Measurements from ENCODE around the gene GPRIN3. TPM values are rescaled to one million over a fixed set of nuclear protein-coding genes. Genes with fewer than 3 reads are reported as not detected.

GPRIN3 gene
- total RNA-seq, 1 experiment from 2014 or later, result 0.48 TPM

- H4K5ac ChIP-seq (ENCODE audit: insufficient read length, low read depth, low read length), result no peak overlapping the region
- no peak overlapping the region for H2BK12ac ChIP-seq (ENCODE audit: insufficient read length, low read depth, low read length)
- no peaks in the 10 kb centered on the region for H3K9me3 ChIP-seq (ENCODE audit: control insufficient read depth, low read depth, low read length)
- no peak overlapping the region for H3T11ph ChIP-seq (ENCODE audit: low read length)
- no peak overlapping the region for H3K4ac ChIP-seq (ENCODE audit: low read depth, low read length)
- H3K56ac ChIP-seq (ENCODE audit: insufficient read length, low read depth, low read length), result no peak overlapping the region
- H3K27me3 Mint-ChIP-seq (ENCODE audit: low read depth), result no peaks in the 10 kb centered on the region
- H3K27ac ChIP-seq (ENCODE audit: insufficient read length, low read depth, low read length), result no peak overlapping the region
- no peak overlapping the region for H2AFZ ChIP-seq (ENCODE audit: low read length)
- no peak overlapping the region for H2BK15ac ChIP-seq (ENCODE audit: low read depth, low read length)
- H3K4me1 ChIP-seq (ENCODE audit: insufficient read depth, low read length), result no peaks in the 10 kb centered on the region
- H2BK20ac ChIP-seq (ENCODE audit: low read depth, low read length, poor library complexity, severe bottlenecking), result no peak overlapping the region
- H3K4me3 Mint-ChIP-seq, result no peak overlapping the region
- no peak overlapping the region for H2BK120ac ChIP-seq (ENCODE audit: low read depth, low read length, poor library complexity, severe bottlenecking)
- no peak for DNase-seq
- no peaks in the 10 kb centered on the region for H3K79me1 ChIP-seq (ENCODE audit: insufficient read depth, low read depth, low read length, poor library complexity, severe bottlenecking)
- H3K4me1 Mint-ChIP-seq, result peaks cover 0 to 3% of the 10 kb centered on the region in 2 experiments; a peak in 3 of 4 replicates
- no CpG with 5 or more reads among the region's 2 CpGs for WGBS (ENCODE audit: extremely low coverage, insufficient read length, low lambda C conversion rate)
- no peak overlapping the region for H3K27ac Mint-ChIP-seq
- TF ChIP-seq CTCF (conservative IDR thresholded peaks at IDR 0.05), result no peak
- no peak overlapping the region for H2BK5ac ChIP-seq (ENCODE audit: insufficient read length, low read length)
- no peaks in the 10 kb centered on the region for H3K27me3 ChIP-seq (ENCODE audit: insufficient read depth, low read length)
- peaks cover 0 to 9% (median 4%) of the 10 kb centered on the region in 3 experiments; a peak in 5 of 7 replicates for H3K36me3 Mint-ChIP-seq (ENCODE audit: insufficient read depth in 1 of 3, low read depth in 3 of 3)
- no peak overlapping the region for H3K18ac ChIP-seq (ENCODE audit: insufficient read length, low read depth, low read length)
- no peaks in the 10 kb centered on the region for H4K20me1 ChIP-seq (ENCODE audit: control insufficient read depth, insufficient read depth, insufficient read length)
- H3K23me2 ChIP-seq (ENCODE audit: insufficient read length, low read depth, low read length, poor library complexity, severe bottlenecking), result no peaks in the 10 kb centered on the region
- H3K9me3 Mint-ChIP-seq, result peaks cover 3 to 7% of the 10 kb centered on the region in 2 experiments; a peak in 2 of 5 replicates
- H3K23ac ChIP-seq (ENCODE audit: insufficient read length, low read depth, low read length), result no peak overlapping the region
- no peak overlapping the region for H2AK5ac ChIP-seq (ENCODE audit: insufficient read length, low read length)
- no peak overlapping the region for H4K91ac ChIP-seq (ENCODE audit: insufficient read length, low read depth, low read length)
- H3K14ac ChIP-seq (ENCODE audit: insufficient read depth, low read length), result no peak overlapping the region
- H3K9ac ChIP-seq (ENCODE audit: extremely low read depth, insufficient read length, low read length), result no peak overlapping the region
- no peak overlapping the region for H4K8ac ChIP-seq (replicated peaks; ENCODE audit: insufficient read length, low read depth, low read length)
- no peaks in the 10 kb centered on the region for H3K79me2 ChIP-seq (ENCODE audit: insufficient read depth, low read length)
- H3K4me2 ChIP-seq (ENCODE audit: insufficient read depth, insufficient read length, low read length), result no peak overlapping the region
Observed at GRCh38 chr4:89288430-89288829, 19.2 kb downstream of the GPRIN3 start.

All from H9 (cell line).